ENCODE results near the gene RASGRF1. TPM values are rescaled to one million over a fixed set of nuclear protein-coding genes. Genes with fewer than 3 reads are reported as not detected.

RASGRF1 gene
- total and polyA plus RNA-seq, 9 of the 15 experiments (the other 6 are each of a cell fraction or from before 2014, with no cell fraction given) = 0.03 to 0.58 (median 0.06) TPM; not detected in 1

DNA sequence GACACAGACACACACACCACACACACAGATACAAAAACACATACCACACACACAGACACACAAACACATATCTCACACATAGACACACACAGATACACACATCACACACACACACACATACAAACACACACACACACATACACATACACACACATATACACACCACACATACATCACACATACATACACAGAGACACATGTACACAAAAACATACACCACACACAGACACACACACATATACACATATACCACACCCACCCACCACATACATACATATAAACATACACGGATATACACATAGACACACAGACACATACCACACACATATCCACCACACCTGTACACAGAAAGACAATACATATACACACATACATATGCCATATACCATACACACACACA is 66.7 kb downstream of the RASGRF1 start (continued):
- TF ChIP-seq, protein P1, sequence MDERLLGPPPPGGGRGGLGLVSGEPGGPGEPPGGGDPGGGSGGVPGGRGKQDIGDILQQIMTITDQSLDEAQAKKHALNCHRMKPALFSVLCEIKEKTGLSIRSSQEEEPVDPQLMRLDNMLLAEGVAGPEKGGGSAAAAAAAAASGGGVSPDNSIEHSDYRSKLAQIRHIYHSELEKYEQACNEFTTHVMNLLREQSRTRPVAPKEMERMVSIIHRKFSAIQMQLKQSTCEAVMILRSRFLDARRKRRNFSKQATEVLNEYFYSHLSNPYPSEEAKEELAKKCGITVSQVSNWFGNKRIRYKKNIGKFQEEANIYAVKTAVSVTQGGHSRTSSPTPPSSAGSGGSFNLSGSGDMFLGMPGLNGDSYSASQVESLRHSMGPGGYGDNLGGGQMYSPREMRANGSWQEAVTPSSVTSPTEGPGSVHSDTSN (CRISPR knock-in tag; IDR thresholded peaks at IDR 0.05; ENCODE audit: low read depth) = no peak
- TF ChIP-seq, protein P1 (tag; conservative IDR thresholded peaks at IDR 0.05; ENCODE audit: low read depth) = no peak

DNA sequence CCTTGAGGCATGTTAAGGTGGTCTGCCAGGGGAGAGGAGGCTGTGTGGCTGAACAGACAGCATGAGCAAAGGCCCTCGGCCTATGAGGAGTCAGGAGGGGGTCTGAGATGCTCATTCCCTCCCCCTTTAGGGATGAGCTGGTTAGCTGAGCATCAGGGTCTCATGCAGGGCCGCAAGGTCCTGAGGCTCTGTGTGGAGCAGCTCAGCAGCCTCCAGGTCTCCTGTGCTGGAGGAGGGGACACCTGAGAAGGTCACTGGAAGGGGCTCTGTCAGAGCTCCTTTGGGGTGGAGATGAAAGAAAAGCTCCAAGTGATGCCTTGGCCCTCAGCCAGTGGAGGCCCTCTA is 67.1 kb downstream of the RASGRF1 start:
- Histone ChIP-seq H3K9me1 (ENCODE audit: control insufficient read depth, insufficient read depth, low read length) (peaks cover 2% of the 10 kb centered on the region), H3K4me2 (ENCODE audit: insufficient read depth, low read length) (no peak overlapping the region), H3K9me3 (replicated peaks; ENCODE audit: control insufficient read depth, insufficient read depth, low read depth, low read length) (no peaks in the 10 kb centered on the region; the same call in 1 of the 2 replicates), H3K79me2 (ENCODE audit: control insufficient read depth, insufficient read depth, low read length) (no peaks in the 10 kb centered on the region), H3K4me1 (replicated peaks in 1 of 2; ENCODE audit: control insufficient read depth in 2 of 2, insufficient read depth in 2 of 2, low read length in 2 of 2) (no peaks in the 10 kb centered on the region; a peak in 1 of 5 replicates), H3K36me3 (ENCODE audit: control insufficient read depth, insufficient read depth, low read length) (no peaks in the 10 kb centered on the region), H3K4me3 (no peak overlapping the region), H3K27ac (ENCODE audit: extremely low read depth, low read depth, low read length) (no peak overlapping the region), H2AFZ (ENCODE audit: low read depth, low read length) (no peak overlapping the region), H3K27me3 (ENCODE audit: control insufficient read depth in 2 of 2, insufficient read depth in 2 of 2, low read length in 2 of 2) (peaks cover 0 to 17% of the 10 kb centered on the region in 2 experiments; a peak in 1 of 5 replicates), H4K20me1 (replicated peaks; ENCODE audit: control insufficient read depth, insufficient read depth, low read length) (peaks cover 5% of the 10 kb centered on the region; the same call in 1 of the 2 replicates), H3K9ac (ENCODE audit: insufficient read depth in 1 of 2, low read depth in 2 of 2, low read length in 2 of 2) (no peak overlapping the region)
- CTCF ChIA-PET (ENCODE audit: low intra/inter-chr PET ratio) = no interaction called here
- POLR2A ChIA-PET = no interaction called here
- TF ChIP-seq BDP1 (IDR thresholded peaks at IDR 0.05; ENCODE audit: insufficient read depth, insufficient read length) (no peak), DDX20 (tag; IDR thresholded peaks at IDR 0.05; ENCODE audit: low read depth) (no peak), STAT5A (IDR thresholded peaks at IDR 0.05; ENCODE audit: borderline replicate concordance, low read length) (no peak), NCOA6 (IDR thresholded peaks at IDR 0.05) (no peak)
- FAIRE-seq (no peak), ATAC-seq (no peak), DNase-seq (ENCODE audit: extremely low read depth in 1 of 4, low spot score in 3 of 4) (no peak)
- in situ Hi-C loops (cut with MboI) = no loop called here
- intact Hi-C loops (cut with micrococcal nuclease) = no loop called here
- 18% methylated on average over 2 of the region's 2 CpGs for WGBS (ENCODE audit: insufficient coverage, low coverage, missing lambda C conversion rate)
- no TSS peak for BruUV-seq (replicated peaks)
